ENCODE data around the gene BARHL1. TPM values are rescaled to one million over a fixed set of nuclear protein-coding genes. Genes with fewer than 3 reads are reported as not detected.

Gene BARHL1
- total RNA-seq, 1 experiment from 2014 or later: not detected

DNA sequence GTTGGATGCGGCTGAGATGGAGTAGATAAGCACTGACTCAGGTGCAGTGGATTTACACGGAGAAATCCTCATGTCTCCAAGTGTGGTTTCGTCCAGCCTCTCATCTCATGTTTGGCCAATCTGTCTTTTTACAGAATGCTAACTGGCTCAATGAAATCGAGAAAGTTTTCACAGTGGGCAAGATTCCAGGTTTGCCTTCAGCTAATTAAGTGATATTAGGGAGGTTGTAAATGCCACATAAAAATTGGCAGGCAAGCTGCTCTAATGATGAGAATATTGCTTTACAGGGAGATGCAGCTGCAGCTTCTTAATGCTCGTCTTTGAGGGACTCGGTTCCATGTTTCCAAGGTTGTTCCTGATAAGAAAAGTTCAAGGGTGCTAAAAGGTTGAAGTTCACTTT is 23.7 kb downstream of the BARHL1 start:
- DNase-seq (ENCODE audit: extremely low read depth, low read depth): no peak

GRCh38 chr9:132609184-132609583 is 26.8 kb downstream of the BARHL1 start:
- DNase-seq (ENCODE audit: extremely low read depth, low read depth): no peak

DNA sequence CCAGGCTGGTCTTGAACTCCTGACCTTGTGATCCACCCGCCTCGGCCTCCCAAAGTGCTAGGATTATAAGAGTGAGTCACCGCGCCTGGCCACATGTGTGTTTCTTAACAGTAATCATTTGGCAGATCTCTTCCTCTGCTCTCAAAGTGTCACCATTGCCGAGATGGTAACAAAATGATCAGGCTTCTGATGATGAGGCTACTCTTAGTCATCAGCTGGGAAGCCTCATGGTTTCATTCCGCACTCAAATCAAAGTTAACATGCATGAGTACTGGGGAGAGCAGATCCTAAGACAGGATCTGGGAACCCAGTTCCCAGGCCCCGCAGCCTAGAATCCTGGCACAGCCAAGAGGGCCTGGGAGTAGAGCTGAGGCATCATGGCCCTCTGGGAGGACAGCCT is 27.4 kb downstream of the BARHL1 start:
- DNase-seq (ENCODE audit: extremely low read depth, low read depth): no peak

DNA sequence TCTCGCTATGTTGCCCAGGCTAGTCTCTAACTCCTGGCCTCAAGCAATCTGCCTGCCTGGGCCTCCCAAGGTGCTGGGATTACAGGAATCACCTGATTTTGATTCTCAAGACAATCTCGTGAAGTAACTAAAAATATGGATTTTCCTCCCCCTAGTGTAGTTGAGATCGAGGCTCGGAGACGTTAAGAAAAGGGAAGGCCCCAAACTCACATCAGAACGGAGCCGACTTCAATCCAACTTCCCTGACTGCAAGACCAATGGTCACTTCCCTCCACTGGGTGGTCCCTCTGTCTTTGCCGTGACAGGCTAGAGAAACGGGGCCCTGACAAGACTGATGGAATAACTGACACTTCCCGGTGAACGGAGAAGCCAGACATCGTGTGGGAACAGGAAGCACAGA is 28.3 kb downstream of the BARHL1 start:
- no peak for DNase-seq (ENCODE audit: extremely low read depth, low read depth)

GRCh38 chr9:132614324-132614723 is 31.9 kb downstream of the BARHL1 start:
- no peak for DNase-seq (ENCODE audit: extremely low read depth, low read depth)

DNA sequence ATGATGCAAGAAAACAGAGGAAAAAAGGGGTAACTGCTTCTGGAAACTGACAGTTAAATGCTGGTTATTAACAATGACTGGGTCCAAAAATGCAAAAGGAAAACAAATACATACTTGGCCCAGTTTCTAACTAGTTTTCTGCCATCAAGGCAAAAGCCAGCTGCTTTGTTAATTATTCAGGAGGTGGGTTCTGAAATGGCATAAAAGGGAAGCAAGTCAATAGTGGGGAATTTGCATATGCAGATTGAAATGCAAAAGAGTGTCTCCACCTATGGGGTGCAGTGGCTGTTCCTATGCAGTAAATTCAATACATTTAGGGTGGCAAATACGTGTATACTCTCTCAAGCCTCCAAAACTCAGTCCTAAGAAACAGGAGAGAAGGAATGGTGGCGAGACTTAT is 33.4 kb downstream of the BARHL1 start:
- DNase-seq (ENCODE audit: extremely low read depth, low read depth): no peak

GRCh38 chr9:132616725-132617124 is 34.3 kb downstream of the BARHL1 start:
- DNase-seq (ENCODE audit: extremely low read depth, low read depth): no peak

DNA sequence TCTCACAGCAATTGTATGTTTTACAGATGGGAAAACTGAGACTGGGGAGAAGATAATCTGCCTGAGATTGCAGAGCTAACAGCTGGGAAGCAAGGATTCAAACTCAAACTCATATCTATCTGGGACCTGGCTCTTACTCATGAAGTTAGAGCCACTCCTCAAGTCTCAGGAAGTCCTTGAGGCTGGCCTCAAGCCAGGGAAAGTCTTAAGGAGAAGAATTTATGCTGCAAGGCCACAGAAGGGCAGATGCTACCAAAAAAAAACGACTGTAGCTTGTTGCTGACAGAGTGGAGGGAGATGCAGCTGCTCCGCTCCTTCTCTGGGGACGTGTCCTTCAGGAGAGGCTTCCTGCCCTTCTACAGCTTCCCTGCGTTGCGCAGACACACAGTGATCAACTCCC is 39.8 kb downstream of the BARHL1 start:
- no peak for DNase-seq (ENCODE audit: extremely low read depth, low read depth)

DNA sequence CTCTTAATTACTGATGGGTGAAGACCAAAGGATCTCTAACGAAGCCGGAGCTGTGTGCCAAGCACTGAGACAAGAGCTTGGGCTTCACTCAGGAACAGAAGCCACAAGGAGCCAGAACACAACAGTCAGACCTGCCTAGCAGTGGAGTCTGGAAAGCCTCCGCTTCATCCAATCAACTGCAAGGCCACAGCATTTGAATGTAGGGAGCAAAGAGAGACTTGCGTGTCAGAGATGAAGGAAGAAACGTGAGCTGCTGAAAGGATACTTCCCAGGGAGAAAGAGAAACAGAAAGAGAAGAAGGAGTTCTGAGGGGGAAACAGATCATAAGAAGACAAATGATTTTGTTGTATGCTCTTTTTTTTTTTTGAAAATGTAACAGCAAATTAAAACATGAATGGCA is 43.9 kb downstream of the BARHL1 start:
- no peak for DNase-seq (ENCODE audit: extremely low read depth, low read depth)

DNA sequence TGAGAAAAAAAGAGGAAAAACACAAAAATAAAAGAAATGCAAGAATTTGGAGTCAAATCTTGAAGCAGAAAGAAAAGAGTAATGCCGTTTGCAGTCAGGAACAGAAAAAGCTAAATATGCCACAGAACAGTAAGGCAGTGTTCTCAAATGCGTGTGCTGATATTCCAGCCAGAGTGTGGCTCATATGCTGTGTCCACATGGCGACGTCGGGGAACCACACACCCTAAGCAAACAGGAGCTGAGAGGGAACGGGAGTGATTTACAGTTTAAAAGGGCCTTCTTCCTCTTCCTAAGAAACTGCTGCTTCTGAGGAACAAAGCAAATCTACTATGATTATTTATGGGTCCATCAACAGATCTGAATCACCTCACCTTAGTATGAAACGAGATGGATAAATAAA is 44.7 kb downstream of the BARHL1 start:
- DNase-seq (ENCODE audit: extremely low read depth, low read depth): no peak

DNA sequence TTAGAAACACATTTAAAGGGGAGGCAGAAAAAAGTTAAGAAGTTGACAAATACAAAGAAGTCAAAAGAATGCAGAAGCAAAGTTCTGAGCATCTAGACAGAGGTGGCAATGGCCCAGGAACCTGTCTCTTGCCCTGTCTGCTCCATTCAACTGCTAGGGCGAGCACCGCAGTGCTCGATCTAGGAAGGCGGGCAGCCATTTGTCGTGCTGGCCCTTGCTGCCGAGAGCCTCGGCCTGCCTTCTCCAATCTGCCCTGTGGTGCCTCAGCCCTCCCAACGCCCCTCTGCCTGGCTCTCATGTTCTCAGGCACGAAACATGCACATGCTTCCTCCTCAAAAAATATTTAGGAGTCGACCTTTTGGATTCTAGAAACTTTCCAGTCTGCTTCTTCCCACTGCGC is 45.2 kb downstream of the BARHL1 start:
- no peak for DNase-seq (ENCODE audit: extremely low read depth, low read depth)

DNA sequence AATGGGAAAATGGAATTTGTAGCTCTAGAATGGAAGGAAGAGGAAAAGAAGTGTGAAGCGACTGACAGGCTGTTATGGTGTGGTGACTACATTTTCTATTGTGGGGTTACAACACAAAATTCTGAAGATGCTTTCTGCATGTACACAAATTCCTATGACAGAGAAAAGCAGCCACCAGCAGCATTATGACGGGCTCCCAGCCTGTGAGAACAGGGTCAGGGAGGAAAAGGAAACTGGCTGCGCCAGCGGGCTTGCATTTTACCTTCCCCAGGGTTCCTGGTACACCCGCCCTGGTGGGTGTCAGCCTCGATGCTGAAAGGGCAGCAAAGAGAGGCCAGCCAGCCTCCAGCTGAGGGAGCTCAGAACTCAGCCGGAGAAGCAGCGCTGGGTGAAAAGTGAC is 46.3 kb downstream of the BARHL1 start:
- no peak for DNase-seq (ENCODE audit: extremely low read depth, low read depth)

DNA sequence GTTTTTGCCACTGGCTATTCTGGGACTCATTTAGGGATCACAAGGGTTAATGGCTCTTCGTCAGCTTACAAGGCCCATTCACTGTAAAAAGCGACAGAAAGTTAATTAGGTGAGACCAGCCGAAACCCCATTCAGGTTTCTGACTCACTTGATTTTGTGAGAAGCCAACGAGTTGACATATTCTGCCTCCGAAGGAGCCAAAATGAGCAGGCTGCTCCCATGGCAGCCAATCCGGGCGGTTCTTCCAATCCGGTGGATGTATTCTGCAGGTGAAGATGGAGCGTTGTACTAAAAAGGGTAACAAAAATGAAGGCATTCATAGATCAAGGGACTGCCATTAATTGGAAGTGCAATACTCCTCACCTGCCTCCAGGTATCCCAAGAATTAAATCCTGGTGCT is 47.7 kb downstream of the BARHL1 start:
- no peak for DNase-seq (ENCODE audit: extremely low read depth, low read depth)

DNA sequence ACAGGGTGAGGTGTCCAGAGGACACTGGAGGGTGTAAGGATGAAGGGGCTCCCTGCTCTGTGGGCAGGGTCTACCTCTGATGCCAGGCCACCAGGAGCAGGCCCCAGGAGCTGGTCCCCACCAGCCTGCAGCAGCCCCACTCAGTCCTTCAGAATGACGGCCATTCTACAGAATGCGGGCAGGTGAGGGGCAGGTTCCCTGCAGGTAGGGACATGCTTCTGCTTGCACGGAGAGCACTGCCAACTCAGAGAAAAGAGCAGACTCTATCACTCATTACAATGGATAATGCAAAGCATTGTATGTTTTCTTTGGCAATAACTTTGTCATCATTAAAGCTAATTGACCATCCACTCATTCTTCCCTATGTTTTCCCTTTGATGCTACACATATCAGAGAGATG is 48.4 kb downstream of the BARHL1 start:
- DNase-seq (ENCODE audit: extremely low read depth, low read depth): no peak

DNA sequence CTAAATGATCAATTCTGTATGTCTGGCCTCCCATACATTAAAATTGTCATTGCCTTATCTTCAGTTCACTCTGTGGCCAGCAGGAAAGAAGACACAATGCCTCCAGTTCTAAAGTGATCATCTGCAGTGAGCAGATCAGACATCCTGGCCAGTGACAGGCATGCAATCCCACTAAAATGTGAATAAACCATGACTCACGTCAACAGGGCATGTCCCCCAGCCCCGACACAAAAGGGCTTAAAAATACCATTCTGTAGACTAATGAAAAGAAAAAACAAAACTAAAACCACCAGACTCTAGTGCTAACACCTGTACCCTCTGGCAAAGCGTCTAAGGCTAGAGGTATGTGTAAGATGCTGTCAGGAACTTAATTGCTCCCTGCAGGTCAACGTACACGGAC is 48.9 kb downstream of the BARHL1 start:
- DNase-seq (ENCODE audit: extremely low read depth, low read depth): no peak

DNA sequence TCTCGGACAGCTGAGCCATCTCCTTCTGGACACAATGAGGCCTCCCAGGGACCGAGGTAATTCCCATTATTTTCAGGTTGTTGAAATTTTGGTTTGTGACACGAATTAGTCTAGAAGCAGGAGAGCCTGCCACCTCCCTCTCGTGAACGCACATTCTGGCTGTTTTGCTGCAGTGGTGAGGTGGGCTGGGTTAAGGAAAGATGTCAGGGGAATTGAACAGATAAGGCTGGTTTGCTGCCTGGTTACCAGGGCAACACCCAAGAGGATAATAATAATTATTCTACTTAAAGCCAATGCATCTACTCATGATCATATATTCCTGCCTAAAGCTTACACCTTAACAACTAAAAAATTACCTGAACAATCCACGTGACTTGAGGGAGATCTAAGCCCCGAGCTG is 49.3 kb downstream of the BARHL1 start:
- no peak for DNase-seq (ENCODE audit: extremely low read depth, low read depth)

DNA sequence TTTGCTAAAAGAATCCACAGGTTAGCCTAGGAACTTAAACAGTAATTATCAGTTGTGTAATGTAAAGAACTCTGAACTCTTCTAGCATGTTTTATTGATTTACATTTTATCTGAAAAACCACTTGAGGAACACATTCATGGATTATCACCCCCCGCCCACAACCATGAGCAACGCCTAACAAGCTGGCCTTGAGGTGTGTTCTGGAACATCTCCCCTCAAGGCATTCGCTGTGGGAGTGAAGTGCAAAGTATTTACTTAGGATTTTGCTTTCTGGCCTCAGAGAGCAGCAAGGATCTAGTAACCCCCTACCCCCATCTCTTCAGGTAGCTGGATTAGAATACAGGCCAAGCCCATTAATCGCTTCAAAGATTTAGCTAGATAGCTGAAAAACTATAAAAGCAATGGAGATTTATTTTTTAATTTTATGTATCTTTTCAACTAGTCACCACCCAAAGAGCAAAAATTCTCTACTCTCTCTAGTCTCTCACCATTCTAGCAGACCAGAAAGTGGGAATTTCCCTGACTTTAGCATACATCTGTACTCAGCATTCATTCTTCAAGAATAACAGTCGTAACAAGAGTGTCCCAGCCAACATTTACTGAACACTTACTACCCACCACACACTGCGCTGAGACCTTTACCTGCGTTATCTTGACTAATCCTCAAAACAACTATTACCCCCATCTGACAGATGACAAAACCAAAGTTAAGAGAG is 50.2 kb downstream of the BARHL1 start:
- no peak for DNase-seq (ENCODE audit: extremely low read depth, low read depth)

DNA sequence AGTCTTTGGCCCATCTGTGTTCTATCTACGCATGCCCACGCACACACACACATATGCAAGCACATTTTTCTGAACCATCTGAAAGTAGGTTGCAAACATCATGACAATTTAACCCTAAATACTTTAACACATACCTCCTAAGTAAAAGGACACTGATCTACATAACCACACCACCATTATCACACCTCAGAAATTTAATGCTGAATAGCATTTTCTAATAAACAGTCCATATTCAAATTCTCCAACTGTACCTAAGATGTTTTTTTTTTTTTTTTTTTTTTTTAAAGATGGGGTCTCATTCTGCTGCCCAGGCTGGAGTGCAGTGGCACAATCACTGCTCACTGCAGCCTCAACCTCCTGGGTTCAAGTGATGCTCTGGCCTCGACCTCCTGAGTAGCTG is 51.9 kb downstream of the BARHL1 start:
- no peak for DNase-seq (ENCODE audit: extremely low read depth, low read depth)

GRCh38 chr9:132637351-132637750 is 54.9 kb downstream of the BARHL1 start:
- DNase-seq (ENCODE audit: extremely low read depth, low read depth): no peak

- DNase-seq (ENCODE audit: extremely low read depth, low read depth): no peak
These were observed 55.4 kb downstream of the BARHL1 start for GRCh38 chr9:132637801-132638200.

DNA sequence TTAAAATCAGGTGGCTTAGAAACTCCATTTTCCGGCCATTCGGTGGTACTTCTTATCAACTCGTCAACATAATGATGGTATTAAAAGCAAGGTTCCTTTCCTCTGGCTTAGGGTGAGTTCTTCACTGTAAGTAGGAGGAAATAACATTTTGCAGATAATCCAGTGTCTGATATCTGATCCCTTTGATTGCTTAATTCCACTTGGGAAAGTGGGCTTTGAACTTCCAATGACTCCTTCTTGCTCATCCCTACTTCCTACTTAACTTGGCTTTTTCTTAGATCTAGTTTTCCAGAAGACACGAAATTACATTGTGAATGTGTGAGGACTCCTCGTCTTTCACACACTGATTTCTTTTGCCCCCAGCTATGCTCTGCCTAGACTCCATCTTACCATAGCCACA is 55.8 kb downstream of the BARHL1 start:
- DNase-seq (ENCODE audit: extremely low read depth, low read depth): no peak

GRCh38 chr9:132639322-132639721 is 56.9 kb downstream of the BARHL1 start:
- no peak for DNase-seq (ENCODE audit: extremely low read depth, low read depth)

Measured in NCI-H460 (cell line).